ENCODE measurements around the gene MAD1L1. TPM values are rescaled to one million over a fixed set of nuclear protein-coding genes. Genes with fewer than 3 reads are reported as not detected.

MAD1L1 gene
- polyA plus RNA-seq, 1 experiment = 32.0 TPM

DNA sequence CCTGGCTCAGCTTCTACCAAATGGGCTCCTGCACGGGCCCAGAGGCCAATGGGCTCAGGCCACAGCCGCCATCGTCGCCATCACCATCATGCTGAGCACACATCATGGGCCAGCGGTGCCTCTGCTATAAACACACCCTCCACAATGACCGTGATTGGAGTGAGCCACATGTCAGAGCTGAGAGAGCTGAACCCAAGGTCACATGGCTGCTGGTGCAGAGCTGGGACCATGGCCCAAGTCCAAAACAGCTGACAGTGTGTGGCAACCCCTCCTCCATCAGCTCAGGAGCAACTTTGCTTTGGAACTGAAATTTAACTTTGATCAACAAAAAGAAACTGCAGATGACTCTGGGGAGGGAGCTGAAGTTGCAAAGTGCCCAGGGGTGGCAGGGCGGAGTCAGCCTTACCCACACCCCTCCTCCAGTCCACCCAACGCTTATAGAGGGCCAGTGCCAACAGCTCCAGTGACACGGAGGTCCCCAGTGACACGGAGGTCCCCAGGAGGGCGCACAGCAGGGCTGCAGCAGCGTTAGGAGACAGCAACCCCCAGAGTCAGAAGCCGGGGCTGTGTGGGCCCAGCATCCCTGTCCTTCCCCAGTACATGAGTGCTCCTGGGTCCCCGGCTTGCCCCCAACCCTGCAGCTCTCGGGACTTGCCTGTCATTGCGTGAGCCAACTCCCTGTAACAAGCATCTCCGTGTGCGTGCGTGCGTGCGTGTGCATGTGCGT, 313.0 kb downstream of the MAD1L1 start:
- no peak for DNase-seq (ENCODE audit: low read depth)
- ChIA-PET POLR2A (no interaction called here), CTCF (interaction anchor here (1.4 kb wide), 1 partner anchor 76 kb away, joined by 3 read pairs; no protein-coding TSS in a partner anchor)
- Histone ChIP-seq H3K27me3 (ENCODE audit: control insufficient read depth, insufficient read depth, low read length) (no peaks in the 10 kb centered on the region), H3K4me3 (ENCODE audit: low read depth, low read length) (no peak overlapping the region), H3K36me3 (ENCODE audit: control insufficient read depth, insufficient read depth, low read length) (no peaks in the 10 kb centered on the region)
- no peak for TF ChIP-seq CTCF (IDR thresholded peaks at IDR 0.05; ENCODE audit: insufficient read depth, low read depth, low read length)

DNA sequence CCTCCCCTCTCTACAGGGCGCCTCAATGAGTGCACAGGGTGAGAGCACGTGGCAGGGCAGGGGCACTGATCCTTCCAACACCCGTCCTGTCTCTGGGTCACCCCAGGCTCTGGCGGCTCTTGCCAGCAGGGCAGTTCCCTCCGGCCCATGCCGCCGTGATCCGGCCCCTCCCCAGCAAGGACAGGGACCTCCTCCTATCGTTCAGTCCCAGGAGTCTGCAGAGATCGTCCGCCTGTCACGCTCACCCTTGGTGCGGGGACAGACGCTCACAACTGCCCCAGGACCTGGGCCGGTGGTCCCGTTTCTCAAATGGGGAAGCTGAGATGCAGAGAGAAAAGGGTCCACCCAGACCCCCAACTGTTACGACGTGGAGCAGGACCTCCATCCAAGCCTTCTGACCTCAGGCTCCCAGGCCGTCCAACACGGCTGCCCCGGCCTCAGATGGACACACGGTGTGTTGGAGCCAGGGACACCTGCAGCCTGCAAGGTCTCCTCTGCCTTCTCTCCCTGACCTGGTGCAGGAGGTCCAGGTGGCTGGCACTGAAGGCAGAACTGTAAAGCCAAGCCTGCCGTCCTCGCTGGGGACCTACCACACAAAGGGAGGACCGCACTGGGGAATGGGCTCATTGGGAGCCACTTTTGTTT, 313.7 kb downstream of the MAD1L1 start:
- H3K36me3 ChIP-seq (ENCODE audit: control insufficient read depth, insufficient read depth, low read length) = no peaks in the 10 kb centered on the region
- CTCF ChIA-PET = interaction anchor here (1.4 kb wide), 1 partner anchor 75 kb away, joined by 3 read pairs; no protein-coding TSS in a partner anchor

GRCh38 chr7:1918063-1918645, 314.6 kb downstream of the MAD1L1 start:
- no peak for DNase-seq (ENCODE audit: low read depth)
- TF ChIP-seq CTCF (IDR thresholded peaks at IDR 0.05; ENCODE audit: insufficient read depth, low read depth, low read length) = no peak
- Histone ChIP-seq H3K36me3 (ENCODE audit: control insufficient read depth, insufficient read depth, low read length) (no peaks in the 10 kb centered on the region), H3K27me3 (ENCODE audit: control insufficient read depth, insufficient read depth, low read length) (no peaks in the 10 kb centered on the region), H3K4me3 (ENCODE audit: low read depth, low read length) (no peak overlapping the region)
- ChIA-PET CTCF (no interaction called here), POLR2A (no interaction called here)

More for the DNA sequence above, 313.7 kb downstream of the MAD1L1 start:
- Histone ChIP-seq H3K4me3 (ENCODE audit: low read depth, low read length) (no peak overlapping the region), H3K27me3 (ENCODE audit: control insufficient read depth, insufficient read depth, low read length) (no peaks in the 10 kb centered on the region)
- POLR2A ChIA-PET = no interaction called here
- no peak for DNase-seq (ENCODE audit: low read depth)
- TF ChIP-seq CTCF (IDR thresholded peaks at IDR 0.05; ENCODE audit: insufficient read depth, low read depth, low read length) = no peak

- H3K4me3 ChIP-seq (ENCODE audit: low read depth, low read length) = no peak overlapping the region
- CTCF ChIA-PET = no interaction called here
- POLR2A ChIA-PET = no interaction called here
- no peaks in the 10 kb centered on the region for H3K27me3 ChIP-seq (ENCODE audit: control insufficient read depth, insufficient read depth, low read length)
- no peak for TF ChIP-seq CTCF (IDR thresholded peaks at IDR 0.05; ENCODE audit: insufficient read depth, low read depth, low read length)
- H3K36me3 ChIP-seq (ENCODE audit: control insufficient read depth, insufficient read depth, low read length) = no peaks in the 10 kb centered on the region
- DNase-seq (ENCODE audit: low read depth) = no peak
Observed at GRCh38 chr7:1917221-1918062, 315.3 kb downstream of the MAD1L1 start.

GRCh38 chr7:1916601-1916970, 316.2 kb downstream of the MAD1L1 start:
- Histone ChIP-seq H3K36me3 (ENCODE audit: control insufficient read depth, insufficient read depth, low read length) (no peaks in the 10 kb centered on the region), H3K4me3 (ENCODE audit: low read depth, low read length) (no peak overlapping the region), H3K27me3 (ENCODE audit: control insufficient read depth, insufficient read depth, low read length) (no peaks in the 10 kb centered on the region)
- POLR2A ChIA-PET = no interaction called here
- no peak for TF ChIP-seq CTCF (IDR thresholded peaks at IDR 0.05; ENCODE audit: insufficient read depth, low read depth, low read length)
- no peak for DNase-seq (ENCODE audit: low read depth)
- CTCF ChIA-PET = no interaction called here
